Keratinocyte (primary cell): ENCODE measurements around the gene TUNAR. TPM values are rescaled to one million over a fixed set of nuclear protein-coding genes. Genes with fewer than 3 reads are reported as not detected.

Source experiments
- DNase-seq: peaks from one replicate; pipeline ENCODE4 v3.0.0-alpha.2; 2011; ENCODE audit warnings: low read depth, missing footprints, low spot score
- FAIRE-seq: peaks from 2 replicates; lab custom pipeline; 2011; peaks lifted over from hg19 to GRCh38; lab: Jason Lieb, UNC
- H2AFZ ChIP-seq: 2 replicates; pipeline ENCODE4 v1.6.0; 2012; ENCODE audit warnings: low read length, control low read depth, inconsistent platforms; ENCODE audit not compliant: control insufficient read depth
- H3K27ac ChIP-seq: 2 replicates; pipeline ENCODE4 v1.5.1; 2011; ENCODE audit warnings: low read length; ENCODE audit not compliant: control insufficient read depth, insufficient read depth
- H3K27me3 ChIP-seq: 3 replicates; pipeline ENCODE4 v1.6.0; 2011; ENCODE audit warnings: low read length; ENCODE audit not compliant: control insufficient read depth, insufficient read depth; ENCODE audit errors: extremely low read depth
- H3K36me3 ChIP-seq, 2 experiments: 2 replicates in 1 of 2; 3 replicates in 1 of 2; pipeline ENCODE4 v1.5.1; 2011; ENCODE audit warnings: low read length in 2 of 2, mild to moderate bottlenecking in 1 of 2; ENCODE audit not compliant: control insufficient read depth in 2 of 2, insufficient read depth in 2 of 2; ENCODE audit errors: extremely low read depth in 1 of 2
- H3K4me1 ChIP-seq: 3 replicates; pipeline ENCODE4 v1.5.1; 2011; ENCODE audit warnings: low read length; ENCODE audit not compliant: control insufficient read depth, insufficient read depth; ENCODE audit errors: extremely low read depth
- H3K4me2 ChIP-seq: 3 replicates; pipeline ENCODE4 v1.6.0; 2011; ENCODE audit warnings: low read depth, low read length; ENCODE audit not compliant: control insufficient read depth, insufficient read depth; ENCODE audit errors: extremely low read depth
- H3K4me3 ChIP-seq, 3 experiments: fragments of 200-600 bp in 1 of 3; sonication (generic) in 1 of 3; 2 replicates in 2 of 3; 3 replicates in 1 of 3; pipeline ENCODE4 v1.5.1; 2011 to 2016; ENCODE audit warnings: low read length in 3 of 3, mild to moderate bottlenecking in 3 of 3, control low read depth in 2 of 3, inconsistent platforms in 1 of 3, low read depth in 1 of 3, mixed read lengths in 1 of 3, mixed run types in 1 of 3, moderate library complexity in 1 of 3; ENCODE audit not compliant: control insufficient read depth in 2 of 3, insufficient read depth in 2 of 3; ENCODE audit errors: extremely low read depth in 1 of 3
- H3K79me2 ChIP-seq: 2 replicates; pipeline ENCODE4 v1.6.0; 2012; ENCODE audit warnings: low read length; ENCODE audit not compliant: control insufficient read depth, insufficient read depth
- H3K9ac ChIP-seq: 3 replicates; pipeline ENCODE4 v1.6.0; 2011; ENCODE audit warnings: low read length; ENCODE audit not compliant: control insufficient read depth, insufficient read depth; ENCODE audit errors: extremely low read depth
- H3K9me1 ChIP-seq: 3 replicates; pipeline ENCODE4 v1.6.0; 2011; ENCODE audit warnings: low read length; ENCODE audit not compliant: control insufficient read depth, insufficient read depth; ENCODE audit errors: extremely low read depth
- H3K9me3 ChIP-seq: 2 replicates; pipeline ENCODE4 v1.5.1; 2012; ENCODE audit warnings: low read depth, low read length; ENCODE audit not compliant: control insufficient read depth
- H4K20me1 ChIP-seq: 3 replicates; pipeline ENCODE4 v1.6.0; 2011; ENCODE audit warnings: low read length; ENCODE audit not compliant: control insufficient read depth, insufficient read depth; ENCODE audit errors: extremely low read depth
- EZH2 ChIP-seq: IDR thresholded peaks from one replicate; pipeline ENCODE4 v1.6.1; 2012; ENCODE audit warnings: inconsistent platforms, mild to moderate bottlenecking, low read length, moderate library complexity
- dilution Hi-C: fragments of 300-500 bp; cut with MboI; formaldehyde crosslinking; loops from one replicate; pipeline ENCODE4 v1.7.0; 2020; ENCODE audit warnings: low sequenced_read_pairs; ENCODE audit not compliant: extremely low pct_ligation_motif_present
- polyA plus RNA-seq, 5 experiments: library from polyadenylated mRNA; depleted of rRNA in 3 of 5; stranded (reverse) in 3 of 5; stranded (forward) in 1 of 5; unstranded in 1 of 5; fragments of >200 nt; gene quantifications; 1 replicate in 1 of 5; 2 replicates in 3 of 5; 3 replicates in 1 of 5; pipeline versions ENCODE4 v1.2.1 to v1.2.3, GENCODE V29; 2011 to 2012; ENCODE audit warnings: missing spikeins in 2 of 5, low read depth in 1 of 5, low replicate concordance in 1 of 5
- TF ChIP-seq, protein P1 (sequence below), 3 experiments: IDR thresholded peaks in 1 of 3; conservative IDR thresholded peaks in 1 of 3; optimal IDR thresholded peaks in 1 of 3; 2 replicates in 2 of 3; 3 replicates in 1 of 3; pipeline versions ENCODE3 to v1.5.1; 2011; ENCODE audit warnings: low read length in 3 of 3, mild to moderate bottlenecking in 3 of 3, moderate library complexity in 2 of 3, control low read depth in 1 of 3, inconsistent platforms in 1 of 3; ENCODE audit not compliant: insufficient read depth in 2 of 3; ENCODE audit errors: extremely low read depth in 1 of 3

The TUNAR gene
- polyA plus RNA-seq, 1 donor (not counting 4 experiments of a cell fraction or from before 2014, with no cell fraction given): not detected

DNA sequence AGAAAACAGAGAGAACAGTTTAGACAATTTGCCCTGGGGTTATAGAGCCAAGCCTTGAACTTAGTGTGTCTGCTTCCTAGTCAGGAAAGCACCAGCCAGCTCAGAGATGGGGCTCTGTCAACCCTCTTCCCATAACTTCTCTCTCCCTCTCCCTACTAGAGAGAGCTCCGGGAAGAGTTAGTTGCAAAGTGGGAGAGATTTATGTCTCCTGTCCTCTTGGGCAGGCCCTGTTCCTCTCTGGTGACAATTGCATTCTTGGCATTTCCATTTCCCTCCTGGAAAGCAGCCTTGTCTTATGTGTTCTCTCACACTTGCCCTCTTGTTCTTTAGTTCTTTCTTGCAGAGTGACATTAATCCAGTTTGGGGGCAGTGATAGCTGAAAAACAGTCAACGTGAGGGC, 42.1 kb upstream of the TUNAR start:
- no peak for TF ChIP-seq EZH2
- TF ChIP-seq, protein P1, sequence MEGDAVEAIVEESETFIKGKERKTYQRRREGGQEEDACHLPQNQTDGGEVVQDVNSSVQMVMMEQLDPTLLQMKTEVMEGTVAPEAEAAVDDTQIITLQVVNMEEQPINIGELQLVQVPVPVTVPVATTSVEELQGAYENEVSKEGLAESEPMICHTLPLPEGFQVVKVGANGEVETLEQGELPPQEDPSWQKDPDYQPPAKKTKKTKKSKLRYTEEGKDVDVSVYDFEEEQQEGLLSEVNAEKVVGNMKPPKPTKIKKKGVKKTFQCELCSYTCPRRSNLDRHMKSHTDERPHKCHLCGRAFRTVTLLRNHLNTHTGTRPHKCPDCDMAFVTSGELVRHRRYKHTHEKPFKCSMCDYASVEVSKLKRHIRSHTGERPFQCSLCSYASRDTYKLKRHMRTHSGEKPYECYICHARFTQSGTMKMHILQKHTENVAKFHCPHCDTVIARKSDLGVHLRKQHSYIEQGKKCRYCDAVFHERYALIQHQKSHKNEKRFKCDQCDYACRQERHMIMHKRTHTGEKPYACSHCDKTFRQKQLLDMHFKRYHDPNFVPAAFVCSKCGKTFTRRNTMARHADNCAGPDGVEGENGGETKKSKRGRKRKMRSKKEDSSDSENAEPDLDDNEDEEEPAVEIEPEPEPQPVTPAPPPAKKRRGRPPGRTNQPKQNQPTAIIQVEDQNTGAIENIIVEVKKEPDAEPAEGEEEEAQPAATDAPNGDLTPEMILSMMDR (optimal IDR thresholded peaks at IDR 0.05 in 1 of 3, IDR thresholded peaks at IDR 0.05 in 1 of 3, conservative IDR thresholded peaks at IDR 0.05 in 1 of 3; ENCODE audit: extremely low read depth in 1 of 3, insufficient read depth in 2 of 3, low read length in 3 of 3): no peak
- Histone ChIP-seq H3K27ac (no peak overlapping the region), H3K9ac (no peak overlapping the region), H3K79me2 (no peaks in the 10 kb centered on the region), H3K4me2 (no peak overlapping the region), H3K27me3 (no peaks in the 10 kb centered on the region), H3K4me1 (no peaks in the 10 kb centered on the region), H4K20me1 (no peaks in the 10 kb centered on the region), H3K4me3 (no peak overlapping the region), H3K36me3 (no peaks in the 10 kb centered on the region), H3K9me3 (no peaks in the 10 kb centered on the region), H3K9me1 (no peaks in the 10 kb centered on the region), H2AFZ (no peak overlapping the region)
- dilution Hi-C loops: no loop called here
- FAIRE-seq: no peak
- DNase-seq: no peak

DNA sequence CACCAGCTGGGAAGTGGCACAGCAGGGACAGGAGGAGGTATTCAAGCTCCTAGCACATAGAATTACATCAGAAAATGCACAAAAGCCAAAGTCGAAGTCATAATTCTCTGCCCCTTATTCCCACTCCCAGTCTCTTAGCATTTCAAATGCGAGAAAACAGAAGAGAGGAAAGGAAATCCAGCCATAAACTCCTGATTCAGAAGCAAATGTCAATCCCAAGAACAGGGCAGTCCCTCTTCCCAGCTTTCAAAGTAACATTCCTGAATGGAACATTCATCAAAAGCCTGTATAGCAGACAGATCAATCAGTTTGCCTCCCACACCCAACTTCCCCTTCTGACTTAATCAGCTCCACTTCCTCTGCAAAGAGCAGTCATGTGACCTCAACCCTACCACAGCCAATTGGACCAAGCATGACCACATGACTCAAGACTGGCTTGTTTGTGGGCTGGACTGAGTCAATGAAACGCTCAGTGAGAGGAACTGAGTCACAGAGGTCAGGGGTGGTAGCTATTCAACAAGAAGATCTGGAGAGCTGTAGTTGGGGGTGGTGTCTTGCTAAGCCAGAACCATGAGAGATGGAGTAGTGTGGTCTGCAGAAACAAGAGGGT, 41.4 kb upstream of the TUNAR start:
- H3K9ac ChIP-seq: no peak overlapping the region
- no peak overlapping the region for H3K4me2 ChIP-seq
- no peaks in the 10 kb centered on the region for H3K79me2 ChIP-seq
- TF ChIP-seq, protein P1 (optimal IDR thresholded peaks at IDR 0.05 in 1 of 3, IDR thresholded peaks at IDR 0.05 in 1 of 3, conservative IDR thresholded peaks at IDR 0.05 in 1 of 3; ENCODE audit: extremely low read depth in 1 of 3, insufficient read depth in 2 of 3, low read length in 3 of 3): no peak
- TF ChIP-seq EZH2: no peak
- H3K9me3 ChIP-seq: no peaks in the 10 kb centered on the region
- FAIRE-seq: no peak
- H3K27ac ChIP-seq: no peak overlapping the region
- no peak for DNase-seq
- H3K4me1 ChIP-seq: no peaks in the 10 kb centered on the region
- no peaks in the 10 kb centered on the region for H3K9me1 ChIP-seq
- no peak overlapping the region for H3K4me3 ChIP-seq
- no peaks in the 10 kb centered on the region for H3K36me3 ChIP-seq
- H3K27me3 ChIP-seq: no peaks in the 10 kb centered on the region
- H2AFZ ChIP-seq: no peak overlapping the region
- no peaks in the 10 kb centered on the region for H4K20me1 ChIP-seq
- dilution Hi-C loops: no loop called here
